HepG2 (cell line): ENCODE results near the gene FHIP2A. TPM values are rescaled to one million over a fixed set of nuclear protein-coding genes. Genes with fewer than 3 reads are reported as not detected.

Source experiments
- ATAC-seq: fragments of 200-7000 bp; cut with Tn5 transposase; 3 replicates; pipeline ENCODE4 v1.9.1; 2020; ENCODE audit warnings: mild to moderate bottlenecking, moderate library complexity
- BruUV-seq: library from RNA; stranded (reverse); fragments of 400-500 nt; replicated peaks from 2 replicates; lab custom pipeline; 2021; lab: Mats Ljungman, UMichigan
- CTCF ChIA-PET: fragments of 300-600 bp; formaldehyde crosslinking; extraction: SDS; loops from one replicate; lab custom pipeline; 2021; ENCODE audit warnings: low total read pairs, inconsistent platforms, low intra/inter-chr PET ratio; lab: Yijun Ruan, JAX
- POLR2A ChIA-PET: fragments of 350-600 bp; sonication (Branson Sonifier 250); formaldehyde crosslinking; loops from one replicate; lab custom pipeline; 2020; ENCODE audit warnings: antibody characterized with exemption, inconsistent platforms; lab: Yijun Ruan, JAX
- DNase-seq: peaks from one replicate; pipeline ENCODE4 v3.0.0-alpha.2; 2015; ENCODE audit warnings: low spot score
- FAIRE-seq: peaks from 3 replicates; lab custom pipeline; 2011; peaks lifted over from hg19 to GRCh38; lab: Jason Lieb, UNC
- H2AFZ ChIP-seq: one replicate; pipeline ENCODE4 v1.6.1; 2011; ENCODE audit warnings: low read length, inconsistent platforms
- H3K27ac ChIP-seq: fragments of 300-600 bp; 3 replicates; pipeline ENCODE4 v1.8.0; 2011; ENCODE audit warnings: mixed run types, mild to moderate bottlenecking, mixed read lengths, low read length, inconsistent platforms; ENCODE audit not compliant: insufficient read depth; ENCODE audit errors: extremely low read length
- H3K27me3 ChIP-seq, 2 experiments: fragments of 200-600 bp in 1 of 2; 2 replicates in 1 of 2; 3 replicates in 1 of 2; pipeline versions ENCODE4 v1.6.0 to v1.8.0; 2011; ENCODE audit warnings: low read length in 2 of 2, mild to moderate bottlenecking in 2 of 2, moderate library complexity in 2 of 2, inconsistent platforms in 1 of 2; ENCODE audit not compliant: insufficient read depth in 2 of 2, control insufficient read depth in 1 of 2
- H3K36me3 ChIP-seq, 2 experiments: fragments of 200-600 bp in 1 of 2; replicated peaks in 1 of 2; 2 replicates in 1 of 2; 3 replicates in 1 of 2; pipeline versions ENCODE4 v1.5.1 to v1.8.0; 2011; ENCODE audit warnings: low read length in 2 of 2, inconsistent platforms in 1 of 2; ENCODE audit not compliant: insufficient read depth in 2 of 2, control insufficient read depth in 1 of 2
- H3K4me1 ChIP-seq: 2 replicates; pipeline ENCODE4 v1.5.1; 2012; ENCODE audit warnings: low read length, inconsistent platforms; ENCODE audit not compliant: insufficient read depth
- H3K4me2 ChIP-seq: 2 replicates; pipeline ENCODE4 v1.6.0; 2011; ENCODE audit warnings: low read depth, low read length, inconsistent platforms
- H3K4me3 ChIP-seq, 3 experiments: fragments of 200-600 bp in 1 of 3; sonication (generic), shearing (Covaris generic) in 1 of 3; replicated peaks in 1 of 3; 2 replicates each; pipeline ENCODE4 v1.5.1; 2011 to 2016; ENCODE audit warnings: low read length in 3 of 3, inconsistent platforms in 2 of 3, low read depth in 2 of 3, mild to moderate bottlenecking in 2 of 3, control low read depth in 1 of 3, mixed read lengths in 1 of 3; ENCODE audit not compliant: insufficient read depth in 1 of 3
- H3K79me2 ChIP-seq: one replicate; pipeline ENCODE4 v1.6.1; 2011; ENCODE audit warnings: low read length, inconsistent platforms; ENCODE audit not compliant: insufficient read depth
- H3K9ac ChIP-seq: 2 replicates; pipeline ENCODE4 v1.6.0; 2011; ENCODE audit warnings: mild to moderate bottlenecking, low read depth, low read length, inconsistent platforms; ENCODE audit not compliant: insufficient read depth
- H3K9me3 ChIP-seq: 2 replicates; pipeline ENCODE4 v1.5.1; 2012; ENCODE audit warnings: mild to moderate bottlenecking, low read length
- H4K20me1 ChIP-seq: 2 replicates; pipeline ENCODE4 v1.6.0; 2011; ENCODE audit warnings: inconsistent platforms, mild to moderate bottlenecking, low read length, moderate library complexity; ENCODE audit not compliant: insufficient read depth
- ATM ChIP-seq: fragments of 450-650 bp; IDR thresholded peaks from 2 replicates; pipeline ENCODE4 v1.7.1; 2017; ENCODE audit warnings: mild to moderate bottlenecking, borderline replicate concordance
- CBX5 ChIP-seq: sonication (generic); formaldehyde crosslinking; IDR thresholded peaks from 2 replicates; pipeline ENCODE4 v1.4.0; 2020; ENCODE audit warnings: missing genetic modification reagents, borderline replicate concordance
- HNRNPL ChIP-seq: fragments of 200-400 bp; formaldehyde crosslinking; IDR thresholded peaks from 2 replicates; pipeline ENCODE4 v1.6.1; 2017; ENCODE audit warnings: mild to moderate bottlenecking, low read depth, low read length
- KLF13 ChIP-seq: sonication (generic); formaldehyde crosslinking; IDR thresholded peaks from 2 replicates; pipeline ENCODE4 v1.4.0; 2020; ENCODE audit warnings: mild to moderate bottlenecking, missing genetic modification reagents
- MAFK ChIP-seq, 2 experiments: IDR thresholded peaks in 1 of 2; conservative IDR thresholded peaks in 1 of 2; 2 replicates each; pipeline ENCODE4 v1.6.1; 2011; ENCODE audit warnings: improper control_type of control experiment in 2 of 2, low read length in 2 of 2
- POLR2G ChIP-seq: fragments of 200-400 bp; formaldehyde crosslinking; IDR thresholded peaks from 2 replicates; pipeline ENCODE4 v1.6.1; 2018; ENCODE audit warnings: mild to moderate bottlenecking, low read depth, low read length, moderate library complexity
- PRDM4 ChIP-seq: sonication (generic); formaldehyde crosslinking; IDR thresholded peaks from 2 replicates; pipeline ENCODE4 v1.9.0; 2021; ENCODE audit warnings: missing genetic modification reagents, borderline replicate concordance
- SOX13 ChIP-seq, 3 experiments: fragments of 450-650 bp in 1 of 3; sonication (generic) in 1 of 3; formaldehyde crosslinking in 1 of 3; IDR thresholded peaks in 2 of 3; conservative IDR thresholded peaks in 1 of 3; 2 replicates each; pipeline versions ENCODE4 v1.5.0 to v1.6.1; 2016 to 2020; ENCODE audit warnings: antibody characterized with exemption in 1 of 3, mild to moderate bottlenecking in 1 of 3, missing compliant biosample characterization in 1 of 3, missing genetic modification reagents in 1 of 3, moderate library complexity in 1 of 3
- SOX5 ChIP-seq: IDR thresholded peaks from 2 replicates; pipeline ENCODE4 v1.6.1; 2016; ENCODE audit warnings: borderline replicate concordance
- SP2 ChIP-seq: sonication (generic); formaldehyde crosslinking; IDR thresholded peaks from 2 replicates; pipeline ENCODE4 v1.5.1; 2020; ENCODE audit warnings: mild to moderate bottlenecking, missing genetic modification reagents
- TCF12 ChIP-seq, 2 experiments: fragments of 450-650 bp in 1 of 2; sonication (generic) in 1 of 2; formaldehyde crosslinking in 1 of 2; IDR thresholded peaks; 2 replicates each; pipeline versions ENCODE4 v1.6.1 to v1.8.0; 2017 to 2022; ENCODE audit warnings: antibody characterized with exemption in 1 of 2, mild to moderate bottlenecking in 1 of 2, missing genetic modification reagents in 1 of 2, moderate library complexity in 1 of 2
- TFAP4 ChIP-seq: sonication (generic); IDR thresholded peaks from 2 replicates; pipeline ENCODE4 v1.6.1; 2016; ENCODE audit warnings: low read depth, borderline replicate concordance
- ZNF136 ChIP-seq: sonication (generic); formaldehyde crosslinking; IDR thresholded peaks from 2 replicates; pipeline ENCODE4 v1.8.1; 2022; ENCODE audit warnings: low read depth, mild to moderate bottlenecking, moderate library complexity, missing genetic modification reagents
- ZNF501 ChIP-seq: sonication (generic); formaldehyde crosslinking; IDR thresholded peaks from 2 replicates; pipeline ENCODE4 v1.5.1; 2020; ENCODE audit warnings: mild to moderate bottlenecking, moderate library complexity, missing genetic modification reagents
- WGBS: methylation state at CpG from one replicate; pipeline ENCODE4 v1.1.6; 2017; ENCODE audit warnings: low lambda C conversion rate; 5-methylcytosine and 5-hydroxymethylcytosine counted together
- in situ Hi-C: cut with HindIII; loops from 2 replicates; pipeline ENCODE4 v1.10.0; 2017; ENCODE audit warnings: low pct_unique_long_range_greater_than_20kb; ENCODE audit not compliant: extremely low pct_ligation_motif_present
- intact Hi-C: fragments of 100-400 bp; cut with micrococcal nuclease; formaldehyde crosslinking; loops from one replicate; pipeline ENCODE4 v1.10.0; 2022; ENCODE audit not compliant: unreplicated experiment
- polyA plus RNA-seq, 8 experiments: library from polyadenylated mRNA; depleted of rRNA in 3 of 8; stranded (reverse) in 7 of 8; unstranded in 1 of 8; fragments of >200 nt; fragmentation: Illumina TruSeq in 4 of 8; extraction: Trizol in 4 of 8; gene quantifications; 2 replicates each; pipeline versions ENCODE4 v1.2.1 to v1.2.3, GENCODE V29; 2011 to 2016; ENCODE audit warnings: low read depth in 4 of 8, missing spikeins in 1 of 8, mixed read lengths in 1 of 8; ENCODE audit not compliant: insufficient read depth in 1 of 8
- total RNA-seq, 5 experiments: library from RNA; depleted of rRNA; stranded (reverse); fragments of >200 nt; fragmentation: Illumina TruSeq; extraction: Trizol; gene quantifications; 2 replicates each; pipeline ENCODE4 v1.2.3, GENCODE V29; 2016; ENCODE audit warnings: low read depth in 1 of 5
- TF ChIP-seq, protein P1 (sequence below): sonication (generic); formaldehyde crosslinking; IDR thresholded peaks from 2 replicates; pipeline ENCODE4 v1.4.0; 2020; ENCODE audit warnings: missing genetic modification reagents

FHIP2A gene
- total and polyA plus RNA-seq, 2 of the 13 experiments (the other 11 are each of a cell fraction or from before 2014, with no cell fraction given) = 6.5 to 8.3 TPM

DNA sequence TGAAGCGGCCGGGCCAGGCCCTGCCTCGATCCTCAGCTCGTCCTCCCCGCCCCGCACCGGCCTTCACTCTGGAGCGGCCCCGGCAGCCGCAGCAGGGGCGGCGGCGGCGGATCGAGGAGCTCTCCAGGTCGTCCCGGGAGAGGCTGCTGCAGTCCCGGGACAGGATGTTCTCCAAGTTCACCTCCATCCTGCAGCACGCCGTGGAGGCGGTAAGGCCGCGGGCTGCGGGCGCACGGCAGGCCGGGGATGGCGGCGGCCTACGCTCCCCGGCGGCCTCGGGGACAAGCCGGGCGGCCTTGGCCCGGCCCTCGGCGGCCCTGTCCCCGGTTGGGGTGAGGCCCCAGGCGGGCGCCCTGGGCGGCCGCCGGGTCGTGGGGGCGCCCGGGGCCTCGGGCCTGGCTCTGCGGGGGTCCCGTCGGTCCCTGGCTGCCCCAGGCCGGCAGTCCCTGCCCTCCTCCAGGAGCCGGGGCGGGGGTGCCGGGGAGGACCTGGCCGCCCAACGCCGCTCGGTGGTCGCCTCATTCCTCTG lies 399 bp downstream of the FHIP2A start (continued):
- TF ChIP-seq ZNF136 (CRISPR knock-in tag) = no peak

- in situ Hi-C loops = no loop called here
- no peak for TF ChIP-seq SOX13 (IDR thresholded peaks at IDR 0.05)
- TF ChIP-seq SOX13 (CRISPR knock-in tag; conservative IDR thresholded peaks at IDR 0.05 in 1 of 2, IDR thresholded peaks at IDR 0.05 in 1 of 2) = no peak; a peak in 1 of 4 replicates
- TF ChIP-seq ZNF501 (CRISPR knock-in tag) = peak; percentile 50; the same call in 1 of the 2 replicates
- TF ChIP-seq CBX5 (CRISPR knock-in tag) = no peak
- no peak for TF ChIP-seq ATM
- no peak for TF ChIP-seq SP2 (CRISPR knock-in tag)
- TF ChIP-seq POLR2G = 0 out of 2 replicates have a peak, but pooled peaks have one; percentile 41
- TF ChIP-seq TFAP4 = peak; percentile 30; the same call in 1 of the 2 replicates
- no peak for TF ChIP-seq TCF12 (IDR thresholded peaks at IDR 0.05)
- no peak for TF ChIP-seq TCF12 (CRISPR knock-in tag; IDR thresholded peaks at IDR 0.05)
- TF ChIP-seq KLF13 (CRISPR knock-in tag) = 0 out of 2 replicates have a peak, but pooled peaks have one; percentile 11
- no peak for TF ChIP-seq PRDM4 (CRISPR knock-in tag)
- TF ChIP-seq MAFK (conservative IDR thresholded peaks at IDR 0.05 in 1 of 2, IDR thresholded peaks at IDR 0.05 in 1 of 2; ENCODE audit: low read length in 2 of 2) = peak in 1 of 2 experiments; percentile 46; a peak in 1 of 4 replicates
- no peak for TF ChIP-seq SOX5 (CRISPR knock-in tag)
- TF ChIP-seq, protein P1, sequence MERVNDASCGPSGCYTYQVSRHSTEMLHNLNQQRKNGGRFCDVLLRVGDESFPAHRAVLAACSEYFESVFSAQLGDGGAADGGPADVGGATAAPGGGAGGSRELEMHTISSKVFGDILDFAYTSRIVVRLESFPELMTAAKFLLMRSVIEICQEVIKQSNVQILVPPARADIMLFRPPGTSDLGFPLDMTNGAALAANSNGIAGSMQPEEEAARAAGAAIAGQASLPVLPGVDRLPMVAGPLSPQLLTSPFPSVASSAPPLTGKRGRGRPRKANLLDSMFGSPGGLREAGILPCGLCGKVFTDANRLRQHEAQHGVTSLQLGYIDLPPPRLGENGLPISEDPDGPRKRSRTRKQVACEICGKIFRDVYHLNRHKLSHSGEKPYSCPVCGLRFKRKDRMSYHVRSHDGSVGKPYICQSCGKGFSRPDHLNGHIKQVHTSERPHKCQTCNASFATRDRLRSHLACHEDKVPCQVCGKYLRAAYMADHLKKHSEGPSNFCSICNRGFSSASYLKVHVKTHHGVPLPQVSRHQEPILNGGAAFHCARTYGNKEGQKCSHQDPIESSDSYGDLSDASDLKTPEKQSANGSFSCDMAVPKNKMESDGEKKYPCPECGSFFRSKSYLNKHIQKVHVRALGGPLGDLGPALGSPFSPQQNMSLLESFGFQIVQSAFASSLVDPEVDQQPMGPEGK (CRISPR knock-in tag) = 0 out of 2 replicates have a peak, but pooled peaks have one; percentile 21
- TF ChIP-seq HNRNPL = no peak
These were observed 980 bp downstream of the FHIP2A start for GRCh38 chr10:114822444-114823076.

More at GRCh38 chr10:114822444-114823076, 980 bp downstream of the FHIP2A start:
- intact Hi-C loops = loop anchor here (5.0 kb wide), 1 partner anchor 55 kb away; no protein-coding TSS in a partner anchor
- 0% methylated on average over 16 of the region's 22 CpGs for WGBS
- Histone ChIP-seq H2AFZ (no peak overlapping the region), H3K4me3 (peak overlapping the region; percentile 80 to 89 (median 84)), H3K27ac (peak overlapping the region; percentile 82), H4K20me1 (peaks cover 5% of the 10 kb centered on the region; the same call in 1 of the 2 replicates), H3K27me3 (no peaks in the 10 kb centered on the region; a peak in 1 of 5 replicates), H3K79me2 (peaks cover 42% of the 10 kb centered on the region), H3K9me3 (no peaks in the 10 kb centered on the region), H3K4me2 (peak overlapping the region; percentile 60), H3K9ac (peak overlapping the region; percentile 95), H3K36me3 (no peaks in the 10 kb centered on the region; a peak in 1 of 5 replicates), H3K4me1 (peaks cover 26% of the 10 kb centered on the region)
- POLR2A ChIA-PET = interaction anchor here (2.2 kb wide), 1 partner anchor 115 kb away, joined by 13 read pairs; the partner anchor contains the start of gene TRUB1
- TSS peak; percentile 83 for BruUV-seq
- CTCF ChIA-PET = no interaction called here
- FAIRE-seq = peak; percentile 43
- ATAC-seq = peak; percentile 61
- peak; percentile 23 for DNase-seq
